GM19324 (cell line): Measurements from ENCODE around the gene PPY.
"Not testable (repeated sequence)": the region's sequence is repeated elsewhere in the genome, so short reads cannot be mapped to it uniquely, and the experiment has no call there.

Experiments
- ATAC-seq: cut with Tn5 transposase; IDR thresholded peaks from one replicate; pipeline ENCODE4 v1.9.1; 2021; ENCODE audit warnings: mild to moderate bottlenecking, moderate library complexity; ENCODE audit not compliant: unreplicated experiment, low FRiP score

The PPY gene

GRCh38 chr17:43935204-43935925 lies 6.9 kb downstream of the PPY start:
- no peak for ATAC-seq

GRCh38 chr17:43932923-43933322 lies 9.4 kb downstream of the PPY start:
- no peak for ATAC-seq

- no peak for ATAC-seq
Observed at GRCh38 chr17:43932357-43932756, 9.9 kb downstream of the PPY start.

DNA sequence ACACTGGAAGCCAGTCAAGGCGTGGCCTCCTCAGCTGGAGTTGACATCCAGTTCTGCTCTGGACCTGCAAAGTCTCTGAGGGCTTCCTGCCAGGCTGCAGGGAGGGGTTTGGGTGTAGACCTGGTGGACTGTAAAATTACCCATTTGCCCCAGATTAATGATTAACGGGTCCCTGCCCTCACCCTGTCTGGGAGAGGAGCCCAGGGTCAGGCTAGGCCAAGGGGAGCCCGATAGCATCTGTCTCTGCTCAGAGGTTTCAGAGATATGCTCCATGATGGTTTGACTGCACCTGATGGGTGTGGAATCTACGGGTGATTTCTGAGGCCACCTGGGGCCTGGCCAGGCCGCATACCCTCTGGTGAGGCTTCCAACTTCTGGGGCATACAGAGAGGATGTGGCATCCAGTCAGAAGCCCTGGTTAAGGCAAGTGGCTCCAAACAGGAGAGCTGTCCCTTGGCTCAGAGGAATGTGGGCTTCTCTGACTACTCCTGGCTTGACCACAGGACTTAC lies 11.2 kb downstream of the PPY start:
- no peak for ATAC-seq

DNA sequence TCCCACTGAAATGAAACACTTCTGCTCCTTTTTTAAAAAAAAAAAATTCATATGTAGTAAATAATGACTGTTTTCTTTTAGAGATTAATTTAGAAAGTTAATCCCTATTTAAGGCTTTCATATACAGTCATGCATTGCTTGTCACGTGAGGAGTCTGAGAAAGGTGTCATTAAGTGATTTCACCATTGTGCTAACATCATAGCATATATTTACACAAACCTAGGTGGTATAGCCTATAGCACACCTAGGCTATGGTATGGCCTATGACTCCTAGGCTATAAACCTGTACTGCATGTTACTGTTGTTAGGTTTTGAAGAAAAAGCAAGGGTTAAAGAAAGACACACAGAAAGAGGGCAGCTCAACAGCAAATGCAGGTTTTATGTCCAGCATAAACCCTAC lies 13.7 kb downstream of the PPY start:
- no peak for ATAC-seq

DNA sequence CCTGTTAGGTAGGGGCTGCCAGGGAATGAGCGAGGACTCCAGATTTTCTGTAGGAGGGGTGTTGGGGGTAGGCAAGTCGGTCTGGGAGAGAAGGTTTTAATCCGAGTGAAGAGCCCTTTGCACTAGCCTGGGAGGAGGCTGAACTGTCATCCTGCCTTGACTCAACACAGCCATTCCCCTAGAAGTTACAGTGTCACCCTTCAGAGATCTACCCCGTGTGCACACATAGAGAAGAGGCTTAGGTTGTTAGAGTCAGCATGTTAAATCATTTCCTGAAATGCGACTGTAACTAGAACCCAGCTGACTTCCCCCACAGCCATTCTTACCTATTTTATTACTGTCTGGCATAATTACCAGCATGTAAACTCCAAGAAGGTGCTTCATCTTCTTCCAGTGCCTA lies 14.3 kb downstream of the PPY start:
- ATAC-seq, result not testable (repeated sequence)

DNA sequence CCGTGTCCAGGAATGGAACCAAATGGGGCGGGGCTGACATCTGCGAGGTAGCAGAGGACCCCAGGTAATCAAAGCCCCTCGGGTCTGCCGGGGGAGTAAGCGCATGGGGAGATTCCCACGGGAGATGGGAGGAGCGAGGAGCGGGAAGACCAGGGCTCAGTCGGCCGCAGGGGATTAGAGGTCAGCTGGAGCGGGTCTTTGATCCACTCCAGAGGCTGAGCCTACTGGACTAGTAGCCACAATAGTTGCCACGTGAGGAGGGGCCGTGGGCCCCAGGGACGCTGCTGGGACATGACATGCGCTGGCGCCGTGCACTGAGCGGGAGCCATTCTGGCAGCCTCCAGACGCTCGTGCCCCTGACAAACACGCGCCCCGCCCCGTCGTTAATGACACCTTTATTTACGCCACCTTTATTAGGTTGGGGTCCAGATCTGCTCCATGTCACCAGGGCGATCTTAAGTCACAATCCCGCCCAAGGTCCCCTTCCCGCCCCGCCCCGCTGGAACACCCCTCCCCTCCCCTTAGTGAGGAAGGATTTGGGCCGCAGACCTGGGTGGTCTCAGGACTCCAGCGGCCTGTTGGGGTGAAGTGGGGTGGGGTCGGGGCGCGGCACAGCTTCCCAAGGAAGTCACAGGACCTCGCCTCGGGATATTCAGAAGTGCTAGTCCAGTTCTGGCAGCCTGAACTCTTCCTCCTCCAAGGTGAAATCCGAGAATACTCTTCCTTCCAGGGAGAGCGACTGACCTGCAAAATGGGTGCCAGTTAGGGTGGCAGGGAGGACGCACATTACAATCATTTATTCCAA lies 15.0 kb downstream of the PPY start:
- no peak for ATAC-seq

- ATAC-seq, result no peak
Observed at GRCh38 chr17:43924558-43924957, 17.7 kb downstream of the PPY start.

DNA sequence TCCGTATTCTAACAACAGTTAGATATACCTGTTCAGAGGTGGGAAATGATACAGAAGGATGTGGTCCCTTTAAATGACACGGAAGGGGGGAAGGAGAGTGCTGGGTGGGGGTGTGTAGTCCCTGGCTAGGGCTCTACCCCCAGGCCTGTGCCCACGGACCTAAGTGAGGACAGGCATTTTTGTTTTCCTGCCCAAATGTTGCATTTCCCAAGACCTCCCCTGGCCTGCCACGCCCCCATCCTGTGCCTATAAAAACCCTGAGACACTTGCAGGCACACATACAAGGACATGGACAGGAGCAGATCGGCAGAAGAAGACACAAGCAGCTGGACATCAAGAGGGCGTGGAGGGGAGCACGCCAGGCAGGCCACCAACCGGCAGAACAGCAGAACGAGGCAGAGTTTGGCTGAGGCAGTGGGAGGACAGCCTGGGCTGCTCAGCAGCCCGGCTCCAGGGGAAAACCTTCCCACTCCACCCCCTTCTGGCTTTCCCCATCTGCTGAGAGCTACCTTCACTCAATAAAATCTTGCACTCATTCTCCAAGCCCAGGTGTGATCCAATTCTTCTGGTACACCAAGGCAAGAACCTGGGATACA lies 21.7 kb downstream of the PPY start:
- no peak for ATAC-seq

DNA sequence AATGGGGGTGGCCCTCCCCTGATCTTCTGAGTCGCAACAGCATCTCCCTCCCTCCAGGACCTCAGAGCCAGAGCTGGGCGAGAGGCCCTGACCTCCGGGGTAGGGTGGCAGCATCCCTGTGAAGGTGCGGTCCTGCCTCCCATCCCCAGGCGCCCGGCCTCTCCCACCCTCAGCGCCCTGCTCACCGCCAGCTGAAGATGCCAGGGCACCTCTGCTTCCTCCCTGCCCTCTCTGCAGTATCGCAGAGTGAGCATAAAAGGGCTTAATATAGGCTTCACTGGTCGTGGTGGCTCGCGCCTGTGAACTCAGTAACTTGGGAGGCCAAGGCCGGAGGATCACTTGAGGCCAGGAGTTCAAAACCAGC lies 24.3 kb downstream of the PPY start:
- no peak for ATAC-seq

- ATAC-seq, result peak; percentile 53
Observed at GRCh38 chr17:43917348-43918025, 24.8 kb downstream of the PPY start.

DNA sequence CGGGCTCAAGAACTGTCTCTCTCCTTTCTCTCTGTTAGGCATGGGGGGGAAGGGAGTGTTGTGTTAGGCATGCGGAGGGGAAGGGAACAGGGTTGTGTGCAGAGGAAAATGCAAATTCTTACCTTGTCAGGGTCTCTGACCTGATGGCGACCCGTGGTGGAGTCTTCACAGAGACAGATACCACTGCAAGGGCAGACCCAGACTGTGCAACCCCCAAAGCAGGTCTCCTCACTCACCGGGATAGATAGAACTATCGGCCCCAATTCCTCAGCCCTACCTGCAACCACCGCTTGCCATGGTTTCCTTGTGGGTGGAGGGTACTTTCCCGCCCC lies 25.3 kb downstream of the PPY start:
- no peak for ATAC-seq

DNA sequence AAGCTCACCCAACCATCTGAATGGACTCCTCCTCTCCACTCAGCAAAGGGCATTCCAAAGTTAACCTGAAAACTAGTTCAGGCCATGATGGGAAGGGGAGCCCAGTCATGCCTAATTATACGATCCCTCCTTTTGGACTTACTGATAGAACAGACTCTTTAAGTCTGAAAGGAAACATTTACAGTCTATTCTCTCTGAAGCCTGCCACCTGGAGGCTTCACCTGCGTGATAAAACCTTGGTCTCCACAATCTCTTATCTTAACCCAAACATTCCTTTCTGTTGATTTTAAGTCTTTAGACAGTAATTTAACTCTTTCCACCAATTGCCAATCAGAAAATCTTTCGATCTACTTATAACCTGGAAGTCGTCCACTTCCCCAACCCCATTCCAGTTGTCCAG lies 25.9 kb downstream of the PPY start:
- ATAC-seq, result no peak

- ATAC-seq, result no peak
Observed at GRCh38 chr17:43915559-43915958, 26.7 kb downstream of the PPY start.

GRCh38 chr17:43914451-43914850 lies 27.8 kb downstream of the PPY start:
- ATAC-seq, result no peak

- ATAC-seq, result no peak
Observed at GRCh38 chr17:43913584-43913983, 28.7 kb downstream of the PPY start.

DNA sequence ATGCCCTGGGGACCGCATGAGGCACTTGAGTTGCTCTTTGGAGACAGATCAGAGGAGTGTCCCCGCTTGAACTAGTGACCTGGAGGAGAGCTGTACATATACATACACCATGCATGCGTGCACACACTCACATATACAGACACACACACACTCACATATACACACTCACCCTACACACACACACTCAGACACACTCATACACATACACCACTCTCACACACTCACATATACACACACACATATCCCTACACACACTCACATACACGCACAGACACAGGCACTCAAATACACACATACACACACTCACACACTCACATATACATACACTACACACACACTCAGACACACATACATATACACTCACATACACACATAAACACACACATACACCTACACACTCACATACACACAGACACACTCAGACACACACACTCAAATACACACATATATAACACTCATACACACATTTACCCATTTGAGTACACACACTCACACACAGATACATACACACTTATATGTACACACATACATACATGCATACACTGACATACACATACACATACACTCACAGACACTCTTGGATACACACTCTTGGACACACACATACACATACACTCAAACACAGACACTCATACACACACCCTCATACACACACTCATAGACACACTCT lies 29.5 kb downstream of the PPY start:
- no peak for ATAC-seq

GRCh38 chr17:43911904-43912303 lies 30.4 kb downstream of the PPY start:
- ATAC-seq, result no peak

GRCh38 chr17:43909537-43910231 lies 32.6 kb downstream of the PPY start:
- ATAC-seq, result no peak
